ENCODE measurements around the gene TTC22.

Gene TTC22

DNA sequence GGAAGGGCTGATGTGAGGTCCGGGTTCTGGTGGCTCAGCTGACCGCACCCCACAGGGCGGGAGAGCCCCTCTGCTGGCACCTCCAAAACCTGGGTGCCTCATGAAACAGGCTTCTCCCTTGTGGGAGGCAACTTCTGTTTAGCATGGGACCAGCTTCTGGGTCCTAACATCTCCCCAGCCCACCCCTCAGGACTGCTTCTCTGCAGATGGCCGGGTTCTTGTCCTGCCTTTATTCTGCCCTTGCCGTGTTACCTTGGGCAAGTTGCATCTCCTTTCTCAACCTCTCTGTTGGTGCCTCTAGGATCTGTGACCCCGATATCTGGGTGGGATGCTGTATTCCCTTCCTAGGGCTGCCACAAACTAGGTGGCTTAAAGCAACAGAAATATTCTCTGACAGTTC is 15.0 kb upstream of the TTC22 start:
- Histone ChIP-seq H2AFZ (ENCODE audit: low read length) (no peak overlapping the region), H3K4me1 (ENCODE audit: insufficient read depth, low read length, poor library complexity, severe bottlenecking) (no peaks in the 10 kb centered on the region), H3K9me3 (ENCODE audit: insufficient read depth, low read depth, low read length) (no peaks in the 10 kb centered on the region), H3K9ac (ENCODE audit: low read depth, low read length, poor library complexity, severe bottlenecking) (no peak overlapping the region), H3K4me3 (ENCODE audit: low read length, poor library complexity, severe bottlenecking) (no peak overlapping the region), H3K79me2 (ENCODE audit: insufficient read depth, low read length) (no peaks in the 10 kb centered on the region), H4K20me1 (ENCODE audit: insufficient read depth, low read length, poor library complexity, severe bottlenecking) (no peaks in the 10 kb centered on the region), H3K9me2 (replicated peaks; ENCODE audit: low read depth, low read length) (no peaks in the 10 kb centered on the region), H3F3A (ENCODE audit: low read depth) (no peaks in the 10 kb centered on the region), H3K4me2 (ENCODE audit: low read depth, low read length, poor library complexity, severe bottlenecking) (no peak overlapping the region), H3K36me3 (ENCODE audit: insufficient read depth, low read length) (no peaks in the 10 kb centered on the region), H3K27me3 (ENCODE audit: insufficient read depth, low read length, poor library complexity, severe bottlenecking) (no peaks in the 10 kb centered on the region)
- TF ChIP-seq EZH2phosphoT487 (IDR thresholded peaks at IDR 0.05; ENCODE audit: borderline replicate concordance): no peak
- TF ChIP-seq, protein P1, sequence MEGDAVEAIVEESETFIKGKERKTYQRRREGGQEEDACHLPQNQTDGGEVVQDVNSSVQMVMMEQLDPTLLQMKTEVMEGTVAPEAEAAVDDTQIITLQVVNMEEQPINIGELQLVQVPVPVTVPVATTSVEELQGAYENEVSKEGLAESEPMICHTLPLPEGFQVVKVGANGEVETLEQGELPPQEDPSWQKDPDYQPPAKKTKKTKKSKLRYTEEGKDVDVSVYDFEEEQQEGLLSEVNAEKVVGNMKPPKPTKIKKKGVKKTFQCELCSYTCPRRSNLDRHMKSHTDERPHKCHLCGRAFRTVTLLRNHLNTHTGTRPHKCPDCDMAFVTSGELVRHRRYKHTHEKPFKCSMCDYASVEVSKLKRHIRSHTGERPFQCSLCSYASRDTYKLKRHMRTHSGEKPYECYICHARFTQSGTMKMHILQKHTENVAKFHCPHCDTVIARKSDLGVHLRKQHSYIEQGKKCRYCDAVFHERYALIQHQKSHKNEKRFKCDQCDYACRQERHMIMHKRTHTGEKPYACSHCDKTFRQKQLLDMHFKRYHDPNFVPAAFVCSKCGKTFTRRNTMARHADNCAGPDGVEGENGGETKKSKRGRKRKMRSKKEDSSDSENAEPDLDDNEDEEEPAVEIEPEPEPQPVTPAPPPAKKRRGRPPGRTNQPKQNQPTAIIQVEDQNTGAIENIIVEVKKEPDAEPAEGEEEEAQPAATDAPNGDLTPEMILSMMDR (conservative IDR thresholded peaks at IDR 0.05; ENCODE audit: low read length): no peak

GRCh38 chr1:54815086-54815876 is 14.2 kb upstream of the TTC22 start:
- Histone ChIP-seq H3K36me3 (ENCODE audit: insufficient read depth, low read length) (no peaks in the 10 kb centered on the region), H3F3A (ENCODE audit: low read depth) (no peaks in the 10 kb centered on the region), H2AFZ (ENCODE audit: low read length) (no peak overlapping the region), H3K4me2 (ENCODE audit: low read depth, low read length, poor library complexity, severe bottlenecking) (no peak overlapping the region), H3K27me3 (ENCODE audit: insufficient read depth, low read length, poor library complexity, severe bottlenecking) (no peaks in the 10 kb centered on the region), H3K9me3 (ENCODE audit: insufficient read depth, low read depth, low read length) (no peaks in the 10 kb centered on the region), H4K20me1 (ENCODE audit: insufficient read depth, low read length, poor library complexity, severe bottlenecking) (no peaks in the 10 kb centered on the region), H3K9ac (ENCODE audit: low read depth, low read length, poor library complexity, severe bottlenecking) (no peak overlapping the region), H3K79me2 (ENCODE audit: insufficient read depth, low read length) (no peaks in the 10 kb centered on the region), H3K4me1 (ENCODE audit: insufficient read depth, low read length, poor library complexity, severe bottlenecking) (no peaks in the 10 kb centered on the region), H3K4me3 (ENCODE audit: low read length, poor library complexity, severe bottlenecking) (no peak overlapping the region), H3K9me2 (replicated peaks; ENCODE audit: low read depth, low read length) (no peaks in the 10 kb centered on the region)
- no peak for TF ChIP-seq EZH2phosphoT487 (IDR thresholded peaks at IDR 0.05; ENCODE audit: borderline replicate concordance)
- TF ChIP-seq, protein P1 (conservative IDR thresholded peaks at IDR 0.05; ENCODE audit: low read length): no peak

DNA sequence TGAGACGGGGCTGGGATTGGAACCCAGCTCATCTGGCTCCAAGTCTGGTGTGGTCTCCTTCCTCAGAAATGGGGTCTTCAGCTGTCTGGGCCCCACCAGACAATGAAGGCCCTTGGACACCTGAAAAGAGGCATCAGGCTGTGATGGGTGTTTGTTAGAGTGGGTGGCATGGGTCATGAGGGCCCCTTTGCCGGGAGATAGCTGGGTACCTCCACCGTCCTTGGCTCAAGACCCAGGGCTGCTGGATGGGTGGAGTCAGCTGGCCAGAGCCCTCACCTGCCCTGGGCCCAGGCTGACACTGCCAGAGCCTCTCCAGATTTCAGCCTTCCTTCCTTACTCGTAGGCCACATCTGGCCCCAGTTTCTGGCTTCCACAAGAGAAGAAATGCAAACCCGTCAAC is 13.4 kb upstream of the TTC22 start:
- Histone ChIP-seq H3K4me1 (ENCODE audit: insufficient read depth, low read length, poor library complexity, severe bottlenecking) (no peaks in the 10 kb centered on the region), H3K4me3 (ENCODE audit: low read length, poor library complexity, severe bottlenecking) (no peak overlapping the region), H3K4me2 (ENCODE audit: low read depth, low read length, poor library complexity, severe bottlenecking) (no peak overlapping the region), H3K27me3 (ENCODE audit: insufficient read depth, low read length, poor library complexity, severe bottlenecking) (no peaks in the 10 kb centered on the region), H3K9ac (ENCODE audit: low read depth, low read length, poor library complexity, severe bottlenecking) (no peak overlapping the region), H3F3A (ENCODE audit: low read depth) (no peaks in the 10 kb centered on the region), H3K9me3 (ENCODE audit: insufficient read depth, low read depth, low read length) (no peaks in the 10 kb centered on the region), H4K20me1 (ENCODE audit: insufficient read depth, low read length, poor library complexity, severe bottlenecking) (no peaks in the 10 kb centered on the region), H3K79me2 (ENCODE audit: insufficient read depth, low read length) (no peaks in the 10 kb centered on the region), H3K9me2 (replicated peaks; ENCODE audit: low read depth, low read length) (no peaks in the 10 kb centered on the region), H2AFZ (ENCODE audit: low read length) (no peak overlapping the region), H3K36me3 (ENCODE audit: insufficient read depth, low read length) (no peaks in the 10 kb centered on the region)
- no peak for TF ChIP-seq EZH2phosphoT487 (IDR thresholded peaks at IDR 0.05; ENCODE audit: borderline replicate concordance)
- TF ChIP-seq, protein P1 (conservative IDR thresholded peaks at IDR 0.05; ENCODE audit: low read length): no peak
